ENCODE results near the gene VPS26B.
"Not testable (repeated sequence)": the region's sequence is repeated elsewhere in the genome, so short reads cannot be mapped to it uniquely, and the experiment has no call there.

The VPS26B gene

DNA sequence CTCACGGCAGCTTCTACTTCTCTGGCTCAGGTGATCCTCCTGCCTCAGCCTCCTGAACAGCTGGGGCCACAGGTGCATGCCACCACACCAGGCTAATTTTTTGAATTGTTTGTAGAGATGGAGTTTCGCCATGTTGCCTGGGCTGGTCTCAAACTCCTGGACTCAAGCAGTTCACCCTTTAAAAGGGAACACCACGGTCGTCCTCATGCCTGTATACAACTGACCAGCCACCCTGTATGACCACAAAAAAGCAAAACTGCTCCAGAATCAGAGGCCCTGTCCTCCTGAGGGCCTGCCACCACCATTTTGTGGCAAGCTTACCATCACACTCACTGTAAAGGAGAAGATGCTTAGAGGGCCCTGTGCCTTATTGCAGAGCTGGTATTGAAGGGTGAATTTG lies 53.9 kb downstream of the VPS26B start:
- DNase-seq (ENCODE audit: low read depth in 4 of 4, low spot score in 1 of 4), result no peak

DNA sequence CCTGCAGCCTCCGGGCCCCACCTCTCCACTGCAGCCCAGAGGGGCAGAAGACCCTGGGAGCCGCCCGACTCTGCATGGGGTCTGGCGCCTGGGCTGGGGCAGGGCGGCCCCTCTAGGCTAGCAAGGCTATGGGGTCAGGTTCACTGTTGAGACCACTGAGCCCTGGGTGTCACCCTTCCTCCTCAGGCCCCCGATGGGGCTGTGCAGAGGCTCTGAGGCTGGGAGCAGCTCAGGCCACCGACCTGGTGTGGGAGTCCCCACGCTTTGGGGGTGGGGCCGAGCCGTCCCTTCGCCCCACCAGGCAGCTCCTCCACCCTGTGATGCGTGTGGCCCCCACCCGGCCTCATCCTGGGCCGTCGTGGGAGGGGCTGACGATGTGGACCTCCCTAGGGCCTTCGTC lies 57.2 kb downstream of the VPS26B start:
- DNase-seq (ENCODE audit: low read depth in 4 of 4, low spot score in 1 of 4), result not testable (repeated sequence)

DNA sequence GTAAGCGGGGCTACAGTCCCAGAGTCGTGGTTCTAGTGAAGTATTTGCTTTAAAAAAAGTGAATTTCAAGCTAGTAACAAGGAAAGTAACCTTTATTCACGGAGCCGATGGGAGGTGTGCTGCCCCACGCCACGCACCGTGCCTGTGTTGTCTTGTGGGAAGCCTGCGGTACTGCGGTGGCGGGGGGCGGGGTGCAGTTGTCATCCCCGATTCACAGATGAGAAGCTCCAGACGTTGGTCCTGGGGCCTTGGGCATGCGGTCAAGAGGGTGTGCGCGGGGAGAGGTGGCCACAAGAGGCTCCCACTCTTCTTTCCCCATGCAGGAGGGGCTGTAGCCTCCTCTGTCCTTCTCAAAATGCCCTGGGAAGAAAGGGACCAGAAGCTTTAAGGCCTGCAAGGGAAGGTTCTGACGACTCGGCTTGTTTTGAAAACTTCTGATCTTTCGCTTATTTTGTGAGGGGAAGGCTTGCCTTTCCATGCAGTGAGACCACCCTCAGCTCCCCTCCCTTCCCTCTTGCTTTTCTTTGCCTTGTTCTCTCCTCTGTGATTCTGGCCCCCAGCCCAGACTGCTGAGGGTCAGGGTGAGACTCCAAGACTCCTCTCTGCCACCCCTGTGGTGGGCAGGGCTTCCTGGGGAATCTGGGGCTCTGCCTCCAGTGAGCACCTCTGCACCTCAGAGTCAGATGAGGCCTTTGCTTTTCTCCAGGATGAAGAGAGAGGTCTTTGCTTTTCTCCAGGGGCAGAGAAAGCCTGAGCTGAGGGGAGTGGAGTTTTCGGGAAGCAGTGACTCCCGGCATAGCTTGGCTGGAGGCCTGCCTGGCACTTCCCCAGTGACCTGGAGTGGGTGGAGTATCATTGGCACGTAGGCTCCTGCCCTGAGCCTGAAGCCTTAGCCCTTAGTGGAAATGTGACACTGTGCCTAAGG lies 57.9 kb downstream of the VPS26B start:
- no peak for DNase-seq (ENCODE audit: low read depth in 4 of 4, low spot score in 1 of 4)

DNA sequence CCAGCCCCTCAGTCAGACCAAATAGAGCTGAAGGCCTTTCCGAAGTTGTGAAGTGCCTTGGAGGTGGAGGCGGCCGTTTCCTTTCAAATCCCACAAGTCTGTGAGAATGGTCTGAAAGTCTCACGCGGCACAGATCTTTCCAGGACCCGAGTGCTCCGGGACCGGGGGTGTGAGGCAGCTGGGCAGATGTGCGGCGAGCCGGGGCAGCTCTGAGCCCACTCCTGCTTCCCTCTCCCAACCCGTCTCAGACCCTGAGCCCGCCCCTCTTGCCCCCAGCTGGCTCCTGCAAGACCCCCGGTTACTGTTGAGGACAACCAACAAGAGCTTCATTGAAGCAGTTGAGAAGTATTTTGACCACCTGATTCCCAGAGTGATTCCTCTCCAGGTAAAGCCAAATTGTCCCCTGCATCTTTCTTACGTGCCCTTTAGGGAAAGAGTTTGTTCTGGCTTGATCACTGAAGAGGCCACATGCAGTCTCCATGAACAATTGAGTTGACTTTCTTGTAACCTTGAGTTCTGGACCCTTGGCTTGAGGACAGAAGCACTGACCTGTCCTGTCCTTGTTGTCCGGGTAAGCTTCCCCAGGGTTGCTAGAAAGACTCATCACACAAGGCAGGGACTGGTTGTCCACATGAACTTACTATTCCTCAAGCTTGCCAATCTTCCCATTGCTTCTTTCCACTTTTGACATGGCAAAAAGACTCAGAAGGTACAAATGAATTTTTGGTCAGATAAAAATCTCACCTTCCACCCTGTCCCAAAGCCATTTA lies 59.2 kb downstream of the VPS26B start:
- DNase-seq (ENCODE audit: low read depth in 4 of 4, low spot score in 1 of 4), result no peak

DNA sequence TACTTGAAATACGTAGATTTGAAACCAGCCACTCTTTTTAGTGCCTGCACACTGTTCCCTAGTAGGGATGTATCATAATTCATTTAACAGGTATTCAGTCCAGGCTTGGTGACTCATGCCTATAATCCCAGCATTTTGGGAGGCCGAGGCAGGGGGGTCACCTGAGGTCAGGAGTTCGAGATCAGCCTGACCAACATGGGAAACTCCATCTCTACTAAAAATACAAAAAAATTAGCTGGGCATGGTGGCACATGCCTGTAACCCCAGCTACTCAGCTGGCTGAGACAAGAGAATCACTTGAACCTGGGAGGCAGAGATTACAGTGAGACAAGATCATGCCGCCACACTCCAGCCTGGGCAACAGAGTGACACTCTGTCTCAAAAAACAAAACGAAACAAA lies 59.9 kb downstream of the VPS26B start:
- not testable (repeated sequence) for DNase-seq (ENCODE audit: low read depth in 4 of 4, low spot score in 1 of 4)

DNA sequence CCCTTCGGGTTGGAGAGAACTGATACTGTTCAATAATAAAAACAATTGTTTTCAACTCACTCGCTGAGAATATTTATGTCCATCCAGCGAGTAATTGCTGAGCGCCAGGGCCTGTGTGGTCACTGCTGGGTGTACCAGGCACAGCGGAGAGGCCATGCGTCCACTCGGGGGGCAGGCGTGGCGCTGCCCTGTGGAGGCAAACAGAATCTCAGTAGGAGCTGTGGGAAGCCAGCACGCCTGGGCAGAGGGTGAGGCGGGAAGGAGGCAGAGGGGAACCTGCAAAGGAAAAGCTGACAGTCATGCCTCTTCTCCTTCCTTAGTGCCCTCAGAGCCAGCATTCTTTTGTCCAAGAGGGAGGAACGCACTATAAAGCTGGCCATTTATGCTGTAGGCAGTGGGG lies 63.1 kb downstream of the VPS26B start:
- DNase-seq (ENCODE audit: low read depth in 4 of 4, low spot score in 1 of 4), result no peak

DNA sequence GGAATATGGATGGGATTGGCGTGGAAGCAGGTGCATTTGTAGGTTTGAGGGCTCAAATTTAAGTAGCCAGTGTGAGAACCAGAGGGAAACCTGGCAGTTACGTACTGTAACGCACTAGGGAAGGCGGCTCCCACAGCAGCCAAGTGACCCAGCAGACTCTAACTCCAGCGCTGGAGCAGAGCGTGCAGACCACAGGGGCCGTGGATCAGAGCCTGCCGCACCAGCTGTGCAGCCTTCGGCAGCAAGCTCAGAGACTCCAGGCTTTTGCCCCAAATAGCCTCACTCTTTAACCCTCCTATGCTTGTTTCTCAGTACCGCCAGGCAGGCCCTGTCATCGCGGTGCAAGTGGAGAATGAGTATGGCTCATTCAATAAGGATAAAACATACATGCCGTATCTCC lies 64.0 kb downstream of the VPS26B start:
- no peak for DNase-seq (ENCODE audit: low read depth in 4 of 4, low spot score in 1 of 4)

DNA sequence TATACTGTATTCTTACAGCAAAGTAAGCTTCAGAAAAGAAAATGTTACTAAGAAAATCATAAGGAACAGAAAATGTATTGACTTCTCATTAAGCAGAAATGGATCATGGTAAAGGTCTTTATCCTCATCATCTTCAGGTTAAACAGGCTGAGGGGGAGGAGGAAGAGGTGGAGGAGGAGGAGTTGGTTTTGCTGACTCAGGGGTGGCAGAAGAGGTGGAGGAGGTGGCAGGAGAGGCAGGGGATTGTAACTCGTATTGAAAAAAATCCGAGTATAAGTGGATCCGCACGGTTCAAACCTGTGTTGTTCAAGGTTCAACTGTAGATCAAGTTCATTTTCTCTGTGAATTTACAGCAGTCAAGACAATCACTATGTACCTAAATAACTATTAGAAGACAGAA lies 64.7 kb downstream of the VPS26B start:
- DNase-seq (ENCODE audit: low read depth in 4 of 4, low spot score in 1 of 4), result no peak

DNA sequence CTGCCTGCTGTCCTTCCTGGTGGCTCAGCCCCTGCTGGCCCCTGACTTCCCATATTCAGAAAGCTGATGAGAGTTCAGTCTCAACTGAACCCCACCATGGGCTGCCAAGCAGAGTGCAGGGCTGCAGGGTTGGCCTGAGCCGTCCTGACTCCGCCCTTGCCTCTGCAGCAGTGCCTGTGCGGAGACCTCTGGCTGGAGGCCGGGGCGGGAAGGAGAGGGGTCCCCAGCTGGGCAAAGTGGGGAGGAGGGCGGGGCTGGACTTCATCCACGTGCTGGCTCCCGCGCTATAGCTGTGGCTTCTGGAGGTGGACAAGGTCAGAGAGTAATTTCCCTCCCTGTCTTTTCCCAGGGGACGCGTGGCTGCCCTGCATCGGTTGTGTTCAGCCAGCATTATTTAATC lies 65.3 kb downstream of the VPS26B start:
- DNase-seq (ENCODE audit: low read depth in 4 of 4, low spot score in 1 of 4), result no peak

DNA sequence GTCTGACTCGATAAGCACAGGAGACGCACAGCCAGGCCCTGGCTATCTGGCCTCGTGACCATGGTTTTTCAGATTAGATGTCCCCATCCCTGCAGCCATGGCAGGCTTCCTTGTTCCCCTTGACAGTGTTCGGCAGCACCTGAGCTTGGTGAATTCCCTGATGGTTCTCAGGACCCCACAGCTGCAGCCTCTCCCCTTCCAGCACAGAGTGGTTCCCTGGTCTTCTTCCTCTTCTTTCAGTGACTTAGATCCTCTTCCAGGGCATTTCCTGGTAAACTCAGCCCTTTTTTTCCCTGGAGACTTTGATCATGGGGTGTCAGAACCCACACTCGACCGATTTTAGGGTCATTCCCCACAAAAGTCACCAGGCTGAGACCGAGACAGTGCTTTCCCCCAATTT lies 66.2 kb downstream of the VPS26B start:
- DNase-seq (ENCODE audit: low read depth in 4 of 4, low spot score in 1 of 4), result no peak

DNA sequence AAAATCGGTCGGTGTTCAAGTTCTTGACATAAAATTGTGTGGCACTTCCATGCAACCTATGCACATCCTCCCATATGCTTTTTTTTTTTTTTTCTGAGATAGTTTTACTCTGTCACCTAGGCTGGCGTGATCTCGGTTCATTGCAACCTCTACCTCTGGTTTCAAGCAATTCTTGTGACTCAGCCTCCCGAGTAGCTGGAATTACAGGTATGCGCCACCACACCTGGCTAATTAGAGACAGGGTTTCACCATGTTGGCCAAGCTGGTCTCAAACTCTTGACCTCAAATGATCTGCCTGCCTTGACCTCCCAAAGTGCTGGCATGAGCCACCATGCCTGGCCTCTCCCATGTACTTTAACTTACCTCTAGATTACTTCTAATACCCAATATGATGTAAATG lies 66.7 kb downstream of the VPS26B start:
- DNase-seq (ENCODE audit: low read depth in 4 of 4, low spot score in 1 of 4), result no peak

DNA sequence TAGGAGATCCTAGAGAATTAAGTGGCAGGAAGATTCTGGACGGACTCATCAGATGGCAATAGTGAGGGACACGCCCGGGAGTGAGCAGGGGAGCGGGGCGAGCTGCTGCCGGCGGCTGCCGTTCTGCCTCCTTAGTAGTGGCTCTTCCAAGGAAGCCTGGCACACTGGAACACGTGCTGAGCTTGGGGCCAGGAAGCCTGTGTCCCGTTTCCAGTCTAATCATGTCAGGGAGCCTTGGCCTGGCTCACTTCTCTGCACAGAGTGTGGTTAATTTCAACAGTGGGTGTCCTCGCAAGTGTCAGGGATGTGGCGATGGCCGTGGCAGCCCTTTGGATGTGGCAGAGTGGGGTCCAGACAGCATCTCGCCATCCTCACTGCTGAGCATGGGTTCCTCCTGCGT lies 68.2 kb downstream of the VPS26B start:
- DNase-seq (ENCODE audit: low read depth in 4 of 4, low spot score in 1 of 4), result no peak

DNA sequence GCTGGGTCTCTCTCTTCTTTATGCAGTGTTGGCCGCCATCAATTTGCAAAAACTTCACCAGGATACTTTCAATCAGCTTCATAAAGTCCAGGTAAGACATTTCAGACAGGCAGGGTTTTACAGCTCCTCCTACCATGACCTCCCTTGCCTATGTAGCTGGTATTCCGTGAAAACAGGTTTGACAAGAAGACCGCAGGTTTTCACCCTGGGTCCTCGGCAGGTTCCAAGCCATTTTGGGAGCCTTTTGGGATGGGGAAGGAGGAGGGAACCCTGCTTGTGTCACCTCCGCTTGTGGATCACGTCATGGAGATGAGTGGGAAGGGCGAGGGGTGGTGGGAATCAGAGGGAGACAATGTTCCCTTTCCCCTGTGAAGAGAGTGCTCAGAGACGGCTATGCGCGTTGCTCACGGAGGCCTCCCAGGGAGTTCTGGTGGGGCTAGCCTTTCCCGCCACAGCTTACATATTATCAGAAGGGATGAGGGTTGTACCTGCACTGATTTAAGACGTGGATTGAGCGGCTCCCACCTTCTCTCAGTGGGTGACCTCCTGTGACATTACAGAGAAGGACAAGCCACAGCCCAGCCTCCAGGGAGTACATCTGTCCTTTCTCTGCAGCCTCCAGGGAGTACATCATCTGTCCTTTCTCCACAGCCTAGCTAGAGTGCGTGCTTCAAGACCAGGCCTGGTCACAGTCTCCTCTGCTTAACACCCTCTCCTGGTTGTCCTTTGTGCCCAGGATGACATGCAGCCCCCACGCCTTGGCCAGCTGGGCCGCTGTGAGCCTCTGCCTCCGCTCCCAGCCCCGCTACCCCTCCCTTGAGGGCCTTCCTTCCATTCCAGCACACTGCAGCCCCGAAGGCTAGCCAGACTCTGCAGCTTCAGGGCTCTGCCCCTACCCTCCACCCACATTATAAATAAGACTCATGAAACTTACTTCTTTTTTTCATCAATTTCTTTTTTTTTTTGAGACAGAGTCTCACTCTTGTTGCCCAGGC lies 68.9 kb downstream of the VPS26B start:
- no peak for DNase-seq (ENCODE audit: low read depth in 4 of 4, low spot score in 1 of 4)

DNA sequence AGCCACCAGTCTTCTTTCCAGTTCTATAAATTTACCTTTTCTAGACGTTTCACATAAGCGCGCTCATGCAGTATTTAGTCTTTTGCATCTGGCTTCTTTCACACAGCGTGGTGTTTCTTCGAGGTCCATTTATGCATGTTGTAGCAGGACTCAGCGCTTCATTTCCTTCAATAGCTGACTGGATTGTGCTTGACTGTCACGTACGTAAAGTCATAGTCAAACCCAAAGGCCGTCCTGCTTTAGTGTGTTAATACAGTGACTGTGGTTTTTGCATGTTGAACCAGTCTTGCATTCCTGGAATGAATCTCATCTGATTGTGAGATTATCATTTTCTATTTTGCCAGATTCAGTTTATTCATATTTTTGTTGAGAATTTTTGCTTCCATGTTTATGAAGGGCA lies 70.2 kb downstream of the VPS26B start:
- no peak for DNase-seq (ENCODE audit: low read depth in 4 of 4, low spot score in 1 of 4)
